ENCODE results near the gene TRANK1.

GRCh38 chr3:36792342-36792741 is 152.5 kb downstream of the TRANK1 start:
- TF ChIP-seq POLR2AphosphoS5 (IDR thresholded peaks at IDR 0.05) (no peak), POLR2A (IDR thresholded peaks at IDR 0.05; ENCODE audit: low read depth) (no peak), CTCF (IDR thresholded peaks at IDR 0.05) (no peak)

All from esophagus muscularis mucosa (tissue), 3 donors.